Erythroblast (primary cell): ENCODE measurements around the gene DNM2.

ENCODE experiments used
- GATA1 ChIP-seq: IDR thresholded peaks from 2 replicates; pipeline ENCODE4 v1.6.1; 2011; ENCODE audit warnings: low read depth, mild to moderate bottlenecking, control low read depth, low read length, moderate library complexity
- POLR2A ChIP-seq: IDR thresholded peaks from 2 replicates; pipeline ENCODE4 v1.6.1; 2011; ENCODE audit warnings: mild to moderate bottlenecking, low read length

- no peak for TF ChIP-seq POLR2A
- no peak for TF ChIP-seq GATA1
Measured at GRCh38 chr19:10828981-10829821, 111.3 kb downstream of the DNM2 start.
